Esophagus squamous epithelium (tissue), 5 donors: ENCODE data around the gene RERE. TPM values are rescaled to one million over a fixed set of nuclear protein-coding genes. Genes with fewer than 3 reads are reported as not detected.

Experiments used
- DNase-seq: peaks from one replicate; lab custom pipeline; 2025; lab: John Stamatoyannopoulos, UW
- H3K27ac ChIP-seq, 4 donors: fragments of 200-600 bp; sonication (generic); one replicate each; pipeline ENCODE4 v1.5.1; 2016 to 2019; ENCODE audit warnings: mild to moderate bottlenecking in 1 of 4
- H3K27me3 ChIP-seq, 4 donors: fragments of 200-600 bp; sonication (generic); 1 replicate in 3 of 4; 2 replicates in 1 of 4; pipeline versions ENCODE4 v1.5.1 to v1.6.0; 2017 to 2021; ENCODE audit warnings: antibody characterized with exemption in 1 of 4
- H3K36me3 ChIP-seq, 3 donors: fragments of 200-600 bp; sonication (generic); one replicate each; pipeline ENCODE4 v1.5.1; 2016 to 2019
- H3K4me1 ChIP-seq, 3 donors: fragments of 200-600 bp; sonication (generic); one replicate each; pipeline ENCODE4 v1.5.1; 2017 to 2019
- H3K4me3 ChIP-seq, 4 donors: fragments of 200-600 bp; sonication (generic); 1 replicate in 3 of 4; 2 replicates in 1 of 4; pipeline ENCODE4 v1.5.1; 2016 to 2019; ENCODE audit warnings: mild to moderate bottlenecking in 2 of 4, moderate library complexity in 1 of 4
- H3K9me3 ChIP-seq, 3 donors: fragments of 200-600 bp; sonication (generic); one replicate each; pipeline ENCODE4 v1.5.1; 2016 to 2019
- CTCF ChIP-seq, 6 experiments: fragments of 450-650 bp in 4 of 6; fragments of 200-600 bp in 2 of 6; sonication (generic) in 2 of 6; IDR thresholded peaks; one replicate each; pipeline ENCODE4 v1.5.1; 2016 to 2019; ENCODE audit warnings: antibody characterized with exemption in 6 of 6, mild to moderate bottlenecking in 4 of 6, moderate library complexity in 4 of 6
- POLR2A ChIP-seq, 4 donors: fragments of 450-650 bp; IDR thresholded peaks; one replicate each; pipeline ENCODE4 v1.6.1; 2017; ENCODE audit warnings: antibody characterized with exemption in 4 of 4, mild to moderate bottlenecking in 4 of 4, moderate library complexity in 3 of 4
- WGBS, 2 donors: methylation state at CpG; one replicate each; pipeline ENCODE4 v1.1.5; 2018; 5-methylcytosine and 5-hydroxymethylcytosine counted together
- intact Hi-C: fragments of 100-400 bp; cut with DNase I; formaldehyde crosslinking; loops from one replicate; pipeline ENCODE4 v1.15.0; 2022
- total RNA-seq, 4 donors: library from RNA; depleted of rRNA; stranded (reverse); fragments of >200 nt; gene quantifications; one replicate each; pipeline ENCODE4 v1.1.0, GENCODE V29; 2016
- donor health status: DM: yes; HTN: yes; CAD: no.

Gene RERE
- total RNA-seq, 4 donors from 2014 or later = 27.5 to 56.6 (median 32.1) TPM

DNA sequence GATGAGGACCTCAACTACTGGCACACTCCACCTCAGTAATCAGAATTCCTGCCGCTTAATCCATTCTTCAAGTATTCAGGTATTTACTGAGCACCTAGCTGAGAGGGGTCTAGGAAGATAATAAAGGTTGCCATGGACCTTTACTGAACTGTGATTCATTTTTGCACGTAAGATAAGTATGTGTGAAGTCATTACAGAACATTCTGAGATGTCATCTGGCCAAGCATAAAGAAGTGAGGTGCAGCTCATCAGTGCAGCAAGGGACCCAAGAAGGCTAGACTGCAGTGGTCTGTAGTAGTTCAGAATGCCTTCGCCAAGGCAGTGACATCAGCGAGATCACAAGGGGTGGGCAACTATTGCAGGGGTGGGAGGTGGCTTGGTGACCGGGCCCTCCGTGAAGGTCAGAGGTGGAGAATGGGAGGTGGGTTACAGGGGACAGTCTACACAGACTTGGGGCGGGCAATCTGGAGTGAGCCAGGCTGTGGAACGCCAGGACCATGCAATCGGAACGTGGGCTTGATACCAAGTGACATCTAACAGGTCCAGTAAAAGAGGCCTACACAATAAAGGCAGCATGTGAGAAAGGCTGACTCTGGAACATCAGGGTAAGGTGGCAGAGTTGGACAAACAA is 392.2 kb downstream of the RERE start:
- Histone ChIP-seq H3K27me3 (no peaks in the 10 kb centered on the region), H3K4me1 (peaks cover 21 to 72% (median 21%) of the 10 kb centered on the region in 3 donors), H3K27ac (peak overlapping the region; percentile 98 to 100 (median 100)), H3K9me3 (no peaks in the 10 kb centered on the region), H3K36me3 (peaks cover 0 to 6% (median 0%) of the 10 kb centered on the region in 3 donors), H3K4me3 (peak overlapping the region in 3 of 4 donors; percentile 83 to 96 (median 95))
- TF ChIP-seq POLR2A (IDR thresholded peaks at IDR 0.05) (no peak), CTCF (IDR thresholded peaks at IDR 0.05) (no peak)
- 83 to 95% methylated on average over 10 of the region's 10 CpGs for WGBS, 2 donors
- intact Hi-C loops = no loop called here
- no peak for DNase-seq

- intact Hi-C loops = no loop called here
- Histone ChIP-seq H3K27me3 (no peaks in the 10 kb centered on the region), H3K4me3 (peak overlapping the region; percentile 83 to 96 (median 92)), H3K27ac (peak overlapping the region; percentile 98 to 100 (median 100)), H3K9me3 (no peaks in the 10 kb centered on the region), H3K4me1 (peaks cover 27 to 72% (median 28%) of the 10 kb centered on the region in 3 donors), H3K36me3 (peaks cover 0 to 13% (median 0%) of the 10 kb centered on the region in 3 donors)
- no peak for DNase-seq
- 18 to 34% methylated on average over 9 of the region's 9 CpGs for WGBS, 2 donors
- TF ChIP-seq POLR2A (IDR thresholded peaks at IDR 0.05) = peak in 2 of 4 donors; percentile 52 to 55
- no peak for TF ChIP-seq CTCF (IDR thresholded peaks at IDR 0.05)
These were observed 392.8 kb downstream of the RERE start for GRCh38 chr1:8424539-8425116.

DNA sequence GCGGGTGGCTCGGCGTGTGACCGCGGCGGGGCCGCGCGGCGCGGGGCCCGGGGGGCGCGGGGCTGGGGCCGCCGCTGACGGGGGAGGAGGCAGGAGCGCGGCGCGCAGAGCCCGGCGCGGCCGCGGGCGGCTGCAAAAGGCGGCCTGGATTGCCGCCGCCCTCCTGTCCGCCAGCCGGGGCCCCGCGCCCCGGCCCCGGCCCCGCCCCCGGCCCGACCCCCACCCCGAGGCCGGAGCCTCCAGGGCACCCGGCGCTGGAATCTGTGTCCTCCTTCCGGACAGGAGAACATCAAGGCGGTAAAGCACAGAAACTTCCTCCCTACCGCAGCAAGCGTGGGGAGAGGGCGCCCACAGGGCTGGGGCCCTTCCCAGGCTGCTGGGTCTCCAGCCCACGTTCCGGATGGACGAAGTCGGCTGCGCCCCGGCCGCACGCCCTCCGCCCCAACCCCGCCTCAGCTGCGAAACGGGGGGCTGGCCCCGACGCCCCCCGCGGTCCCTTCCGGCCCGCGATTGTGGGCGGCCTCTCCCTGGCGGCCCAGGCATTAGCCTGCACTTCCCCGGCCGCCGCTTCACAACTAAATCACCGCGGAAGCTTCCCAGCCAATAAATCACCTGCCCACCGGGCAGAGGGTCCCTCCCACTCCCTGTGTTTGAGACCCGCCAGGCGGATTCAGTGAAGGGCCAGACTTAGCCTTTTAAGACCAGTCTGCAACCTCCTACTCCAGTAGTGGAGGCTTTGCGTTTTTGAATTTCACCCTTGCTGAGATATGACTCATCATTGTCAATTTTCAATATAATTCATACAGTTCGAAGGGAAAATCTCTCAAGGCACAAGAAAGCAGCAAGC is 393.5 kb downstream of the RERE start:
- Histone ChIP-seq H3K36me3 (peaks cover 0 to 20% (median 0%) of the 10 kb centered on the region in 3 donors), H3K9me3 (no peaks in the 10 kb centered on the region), H3K27ac (peak overlapping the region; percentile 98 to 100 (median 100)), H3K4me3 (peak overlapping the region; percentile 83 to 96 (median 92)), H3K4me1 (peaks cover 28 to 74% (median 33%) of the 10 kb centered on the region in 3 donors), H3K27me3 (no peaks in the 10 kb centered on the region)
- intact Hi-C loops = no loop called here
- 0 to 4% methylated on average over 4 to 11 of the region's 79 CpGs for WGBS, 2 donors
- no peak for DNase-seq
- TF ChIP-seq CTCF (IDR thresholded peaks at IDR 0.05) (peak in 3 of 6 experiments; percentile 32 to 45 (median 33)), POLR2A (IDR thresholded peaks at IDR 0.05) (peak in 2 of 4 donors; percentile 40 to 42)

DNA sequence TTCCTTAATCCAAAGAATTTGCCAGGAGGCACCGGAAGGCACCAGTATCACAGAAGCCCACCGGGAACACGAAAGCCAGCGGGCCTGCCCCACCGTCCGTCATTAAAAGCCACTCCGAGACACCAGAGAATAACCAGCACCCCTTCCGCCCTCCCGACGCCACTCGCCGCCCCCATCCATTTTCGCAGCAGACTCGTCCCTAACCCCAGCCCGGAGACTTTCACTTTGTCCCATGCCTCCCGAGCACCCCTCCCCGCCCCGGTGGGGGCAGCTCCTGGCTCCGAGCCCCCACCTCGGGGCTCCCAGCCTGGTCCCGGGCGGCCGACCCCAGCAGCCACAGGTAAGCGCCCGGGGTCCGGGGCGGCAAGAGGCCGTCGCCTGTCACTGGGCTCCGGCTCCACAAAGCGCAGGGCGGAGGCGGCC is 394.2 kb downstream of the RERE start:
- Histone ChIP-seq H3K4me3 (peak overlapping the region; percentile 83 to 96 (median 92)), H3K36me3 (peaks cover 0 to 25% (median 1%) of the 10 kb centered on the region in 3 donors), H3K27ac (peak overlapping the region; percentile 98 to 100 (median 100)), H3K9me3 (no peaks in the 10 kb centered on the region), H3K4me1 (peaks cover 28 to 74% (median 39%) of the 10 kb centered on the region in 3 donors), H3K27me3 (no peaks in the 10 kb centered on the region)
- TF ChIP-seq CTCF (IDR thresholded peaks at IDR 0.05) (no peak), POLR2A (IDR thresholded peaks at IDR 0.05) (no peak)
- intact Hi-C loops = no loop called here
- WGBS, 2 donors = 0% methylated on average over 12 to 15 of the region's 33 CpGs
- no peak for DNase-seq
